ENCODE results near the gene PSRC1. TPM values are rescaled to one million over a fixed set of nuclear protein-coding genes. Genes with fewer than 3 reads are reported as not detected.

PSRC1 gene
- total and polyA plus RNA-seq, 2 experiments from 2014 or later: 55.0 to 61.1 TPM

- Histone ChIP-seq H3K27me3 (ENCODE audit: insufficient read depth) (no peaks in the 10 kb centered on the region), H3K36me3 (ENCODE audit: insufficient read depth) (peaks cover 37% of the 10 kb centered on the region; the same call in 1 of the 2 replicates), H2AFZ (no peak overlapping the region), H3K4me1 (ENCODE audit: insufficient read depth) (no peaks in the 10 kb centered on the region), H3K4me3 (no peak overlapping the region), H3K9me2 (ENCODE audit: insufficient read depth) (no peaks in the 10 kb centered on the region), H3K27ac (ENCODE audit: low read depth) (no peak overlapping the region), H3F3A (replicated peaks; ENCODE audit: low read depth) (no peaks in the 10 kb centered on the region), H3K79me2 (replicated peaks; ENCODE audit: insufficient read depth) (no peaks in the 10 kb centered on the region), H4K20me1 (replicated peaks; ENCODE audit: insufficient read depth) (no peaks in the 10 kb centered on the region), H3K4me2 (no peak overlapping the region)
- peaks cover 10% of the 10 kb centered on the region for H3K4me1 Mint-ChIP-seq
- no peak for DNase-seq (ENCODE audit: low spot score)
- H3K27ac Mint-ChIP-seq: no peak overlapping the region
- peaks cover 4% of the 10 kb centered on the region for H3K27me3 Mint-ChIP-seq (ENCODE audit: insufficient read depth, low read depth, poor library complexity)
- peaks cover 51% of the 10 kb centered on the region for H3K36me3 Mint-ChIP-seq (ENCODE audit: low read depth)
- ATAC-seq: no peak
- TF ChIP-seq CTCF (conservative IDR thresholded peaks at IDR 0.05; ENCODE audit: low read depth in 2 of 2) (no peak), JUNB (IDR thresholded peaks at IDR 0.05; ENCODE audit: unreplicated experiment) (no peak), REST (IDR thresholded peaks at IDR 0.05; ENCODE audit: unreplicated experiment) (no peak), ZNF114 (CRISPR knock-in tag; IDR thresholded peaks at IDR 0.05) (no peak), NANOG (IDR thresholded peaks at IDR 0.05; ENCODE audit: borderline replicate concordance) (no peak), STAT1 (IDR thresholded peaks at IDR 0.05; ENCODE audit: unreplicated experiment) (no peak), CREB1 (CRISPR knock-in tag; IDR thresholded peaks at IDR 0.05; ENCODE audit: low read depth) (no peak), ZNF331 (CRISPR knock-in tag; IDR thresholded peaks at IDR 0.05; ENCODE audit: low read depth) (no peak), EZH2phosphoT487 (IDR thresholded peaks at IDR 0.05; ENCODE audit: unreplicated experiment) (no peak), ETS1 (IDR thresholded peaks at IDR 0.05) (no peak), ZNF462 (CRISPR knock-in tag; IDR thresholded peaks at IDR 0.05) (no peak)
- no peak overlapping the region for H3K4me3 Mint-ChIP-seq
- H3K9me3 Mint-ChIP-seq: no peaks in the 10 kb centered on the region
Observed at GRCh38 chr1:109316506-109316905, 33.6 kb upstream of the PSRC1 start.

All from GM23338 (cell line).